Psoas muscle (tissue), 8 donors: ENCODE measurements around the gene SENP6. TPM values are rescaled to one million over a fixed set of nuclear protein-coding genes. Genes with fewer than 3 reads are reported as not detected.
"Not testable (repeated sequence)": the region's sequence is repeated elsewhere in the genome, so short reads cannot be mapped to it uniquely, and the experiment has no call there.

Experiments
- ATAC-seq, 4 donors: fragments of 200-7000 bp; cut with Tn5 transposase; one replicate each; pipeline ENCODE4 v1.9.1; 2020; ENCODE audit warnings: moderate library complexity in 3 of 4, mild to moderate bottlenecking in 2 of 4
- DNase-seq, 2 donors: peaks; one replicate each; pipeline ENCODE4 v3.0.0-alpha.2; 2020
- H3K27ac ChIP-seq: fragments of 200-600 bp; one replicate; pipeline ENCODE4 v1.8.0; 2022
- H3K27me3 ChIP-seq, 3 donors: fragments of 200-600 bp in 1 of 3; one replicate each; pipeline versions ENCODE4 v1.6.1 to v1.8.0; 2013 to 2022; ENCODE audit warnings: low read length in 2 of 3, mild to moderate bottlenecking in 2 of 3, moderate library complexity in 1 of 3; ENCODE audit not compliant: insufficient read depth in 3 of 3
- H3K36me3 ChIP-seq, 2 donors: fragments of 200-600 bp in 1 of 2; one replicate each; pipeline versions ENCODE4 v1.6.1 to v1.8.0; 2013 to 2022; ENCODE audit warnings: low read depth in 1 of 2, mild to moderate bottlenecking in 1 of 2, moderate library complexity in 1 of 2; ENCODE audit not compliant: insufficient read depth in 1 of 2
- H3K4me1 ChIP-seq: fragments of 200-600 bp; one replicate; pipeline ENCODE4 v1.8.0; 2022
- H3K4me3 ChIP-seq: fragments of 200-600 bp; one replicate; pipeline ENCODE4 v1.8.0; 2022; ENCODE audit warnings: mild to moderate bottlenecking
- H3K9me3 ChIP-seq: fragments of 200-600 bp; one replicate; pipeline ENCODE4 v1.8.0; 2022
- WGBS, 3 donors: extraction: QIAGEN DNeasy Blood & Tissue Kit; methylation state at CpG; one replicate each; pipeline versions ENCODE4 v1.1.6 to v1.1.7; 2013; 5-methylcytosine and 5-hydroxymethylcytosine counted together
- intact Hi-C, 2 donors: fragments of 100-400 bp; cut with DNase I; formaldehyde crosslinking; loops; one replicate each; pipeline versions ENCODE4 v1.11.0 to v1.14.2; 2022
- polyA plus RNA-seq, 3 donors: library from polyadenylated mRNA; stranded (reverse); fragments of 200-250 nt; gene quantifications; one replicate each; pipeline ENCODE4 v1.2.3, GENCODE V29; 2013
- total RNA-seq, 4 donors: library from RNA; stranded (reverse); fragmentation: NEBNext Ultra II Directional in 2 of 4; extraction: Animal tissue kit (Norgen Biotek cat#: 25700) in 2 of 4; gene quantifications; one replicate each; pipeline versions ENCODE4 v1.2.1 to v1.2.4, GENCODE V29; 2021 to 2023
- TF ChIP-seq, protein P1 (sequence below): fragments of 200-600 bp; IDR thresholded peaks from one replicate; pipeline ENCODE4 v1.8.0; 2022; ENCODE audit warnings: antibody characterized with exemption
- donor health status: healthy with polysubstance abuse.
- donor health status: DM: no; HTN: no; CAD: no; lungs with moderate emphysema.
- donor health status: Bipolar disorder and iron deficiency.
- donor health status: healthy.
- donor health status: DM: yes; HTN: yes; CAD: no.
- donor health status: DM: no; HTN: no; CAD: no.
- donor health status: DM: no; HTN: no; CAD: no.
- donor health status: DM: yes; HTN: yes; CAD: no.

SENP6 gene
- total and polyA plus RNA-seq, 7 donors = 17.6 to 69.5 (median 51.5) TPM

DNA sequence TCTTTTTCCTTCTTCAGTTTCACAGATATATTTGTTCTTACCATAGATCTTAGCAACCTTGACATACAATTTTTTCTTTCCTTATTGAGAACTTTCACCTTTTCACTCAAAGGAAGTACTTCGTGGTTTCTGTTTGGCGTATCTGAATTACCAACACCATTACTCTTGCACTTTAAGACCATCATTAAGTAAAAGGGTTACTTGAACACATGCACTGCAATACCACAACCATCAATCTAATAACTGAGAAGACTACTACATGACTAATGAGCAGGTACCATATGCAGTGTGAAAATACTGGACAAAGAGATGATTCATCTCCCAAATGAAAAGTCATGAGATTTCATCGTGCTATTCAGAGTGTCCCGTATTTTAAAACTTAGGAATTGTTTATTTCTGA lies 21.7 kb upstream of the SENP6 start:
- no peaks in the 10 kb centered on the region for H3K4me1 ChIP-seq
- ATAC-seq = no peak
- no peak for DNase-seq
- H3K9me3 ChIP-seq = no peaks in the 10 kb centered on the region
- 86 to 92% (median 92%) methylated on average over 4 of the region's 4 CpGs for WGBS, 3 donors
- H3K36me3 ChIP-seq = no peaks in the 10 kb centered on the region
- intact Hi-C loops = no loop called here
- H3K27ac ChIP-seq = no peak overlapping the region
- TF ChIP-seq, protein P1, sequence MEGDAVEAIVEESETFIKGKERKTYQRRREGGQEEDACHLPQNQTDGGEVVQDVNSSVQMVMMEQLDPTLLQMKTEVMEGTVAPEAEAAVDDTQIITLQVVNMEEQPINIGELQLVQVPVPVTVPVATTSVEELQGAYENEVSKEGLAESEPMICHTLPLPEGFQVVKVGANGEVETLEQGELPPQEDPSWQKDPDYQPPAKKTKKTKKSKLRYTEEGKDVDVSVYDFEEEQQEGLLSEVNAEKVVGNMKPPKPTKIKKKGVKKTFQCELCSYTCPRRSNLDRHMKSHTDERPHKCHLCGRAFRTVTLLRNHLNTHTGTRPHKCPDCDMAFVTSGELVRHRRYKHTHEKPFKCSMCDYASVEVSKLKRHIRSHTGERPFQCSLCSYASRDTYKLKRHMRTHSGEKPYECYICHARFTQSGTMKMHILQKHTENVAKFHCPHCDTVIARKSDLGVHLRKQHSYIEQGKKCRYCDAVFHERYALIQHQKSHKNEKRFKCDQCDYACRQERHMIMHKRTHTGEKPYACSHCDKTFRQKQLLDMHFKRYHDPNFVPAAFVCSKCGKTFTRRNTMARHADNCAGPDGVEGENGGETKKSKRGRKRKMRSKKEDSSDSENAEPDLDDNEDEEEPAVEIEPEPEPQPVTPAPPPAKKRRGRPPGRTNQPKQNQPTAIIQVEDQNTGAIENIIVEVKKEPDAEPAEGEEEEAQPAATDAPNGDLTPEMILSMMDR = no peak
- no peak overlapping the region for H3K4me3 ChIP-seq
- no peaks in the 10 kb centered on the region for H3K27me3 ChIP-seq

DNA sequence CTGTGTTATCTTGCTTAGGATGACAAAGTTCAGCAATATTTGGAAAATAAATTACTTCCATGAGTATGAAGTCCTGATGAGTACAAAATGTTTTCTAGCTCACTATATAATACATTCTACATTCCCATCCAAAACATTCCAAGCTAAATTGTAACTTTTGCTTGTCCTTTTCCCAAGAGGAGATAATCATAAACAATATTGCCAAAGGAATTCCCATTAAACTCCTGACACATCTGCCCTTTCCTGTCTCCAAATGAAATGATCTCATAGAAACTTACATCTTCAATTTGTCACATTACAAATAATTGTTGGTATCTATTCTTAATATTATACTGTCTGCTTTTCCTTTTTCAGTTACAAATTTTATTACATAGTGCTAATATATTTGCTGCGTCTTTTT lies 20.4 kb upstream of the SENP6 start:
- Histone ChIP-seq H3K27ac (no peak overlapping the region), H3K9me3 (no peaks in the 10 kb centered on the region), H3K36me3 (no peaks in the 10 kb centered on the region), H3K4me1 (no peaks in the 10 kb centered on the region), H3K27me3 (no peaks in the 10 kb centered on the region), H3K4me3 (no peak overlapping the region)
- DNase-seq (no peak), ATAC-seq (no peak)
- TF ChIP-seq, protein P1 = no peak
- intact Hi-C loops = no loop called here
- 89 to 96% (median 91%) methylated on average over 1 of the region's 1 CpG for WGBS, 3 donors

DNA sequence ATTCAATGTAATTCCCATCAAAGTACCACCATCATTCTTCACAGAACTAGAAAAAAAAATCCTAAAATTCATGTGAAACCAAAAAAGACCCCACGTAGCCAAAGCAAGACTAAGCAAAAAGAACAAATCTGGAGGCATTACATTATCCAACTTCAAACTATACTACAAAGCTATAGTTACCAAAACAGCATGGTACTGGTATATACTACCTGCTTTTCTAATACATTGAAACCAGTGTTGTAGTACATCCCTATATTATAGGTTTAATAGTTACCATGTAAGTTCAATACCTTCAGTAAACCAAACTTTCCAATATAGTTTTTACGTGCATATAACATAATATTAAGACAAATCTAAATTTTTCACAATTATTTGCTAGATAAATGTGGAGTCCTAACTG lies 17.1 kb upstream of the SENP6 start:
- H3K4me1 ChIP-seq, H3K4me3 ChIP-seq, H3K27ac ChIP-seq, intact Hi-C loops, H3K27me3 ChIP-seq, DNase-seq, ATAC-seq, H3K9me3 ChIP-seq, H3K36me3 ChIP-seq: not testable (repeated sequence)
- WGBS, 3 donors = 63 to 93% (median 71%) methylated on average over 2 of the region's 2 CpGs

DNA sequence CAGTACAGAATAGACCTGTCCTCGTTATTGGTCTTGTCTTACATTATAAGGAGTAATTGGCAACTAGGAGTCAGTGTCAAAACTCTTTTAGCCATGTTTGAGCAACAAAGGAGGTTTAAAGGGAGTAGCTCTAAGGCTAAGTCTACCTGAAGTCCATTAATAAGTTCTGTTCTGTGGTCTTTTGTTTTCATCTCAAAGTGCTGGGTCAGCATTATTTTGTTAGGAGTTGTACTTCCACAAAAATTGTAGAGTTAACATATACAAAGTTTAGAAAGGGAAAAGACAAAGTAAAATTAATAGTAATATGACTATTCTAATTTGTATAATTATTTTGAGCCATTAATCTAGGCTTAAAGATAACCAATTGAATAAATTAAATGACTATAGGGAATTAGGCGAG lies 12.7 kb upstream of the SENP6 start:
- DNase-seq = no peak
- Histone ChIP-seq H3K36me3 (no peaks in the 10 kb centered on the region), H3K9me3 (no peaks in the 10 kb centered on the region), H3K27ac (no peak overlapping the region), H3K27me3 (no peaks in the 10 kb centered on the region), H3K4me1 (no peaks in the 10 kb centered on the region), H3K4me3 (no peak overlapping the region)
- ATAC-seq = no peak
- TF ChIP-seq, protein P1 = no peak
- intact Hi-C loops = no loop called here
- WGBS, 3 donors = 95 to 100% (median 95%) methylated on average over 2 of the region's 2 CpGs

DNA sequence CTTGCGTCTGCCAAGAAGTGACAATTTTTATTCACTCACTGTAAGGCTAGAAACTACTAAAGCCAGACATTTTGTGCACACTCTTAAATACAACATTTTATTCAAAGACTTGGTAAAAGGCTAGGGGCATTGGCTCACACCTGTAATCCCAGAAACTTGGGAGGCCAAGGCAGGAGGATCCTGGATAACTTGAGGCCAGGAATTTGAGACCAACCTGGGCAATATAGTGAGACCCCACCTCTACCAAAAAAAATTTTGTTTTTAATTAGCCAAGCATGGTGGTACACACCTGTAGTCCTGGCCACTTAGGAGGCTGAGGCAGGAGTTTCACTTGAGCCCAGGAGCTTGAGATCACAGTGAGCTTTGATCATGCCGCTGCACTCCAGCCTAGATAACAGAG lies 11.3 kb upstream of the SENP6 start:
- Histone ChIP-seq H3K27ac (no peak overlapping the region), H3K36me3 (no peaks in the 10 kb centered on the region), H3K9me3 (no peaks in the 10 kb centered on the region), H3K4me3 (no peak overlapping the region), H3K4me1 (no peaks in the 10 kb centered on the region), H3K27me3 (no peaks in the 10 kb centered on the region)
- no peak for ATAC-seq
- no peak for DNase-seq
- intact Hi-C loops = no loop called here
- 91 to 98% (median 98%) methylated on average over 2 of the region's 2 CpGs for WGBS, 3 donors
- TF ChIP-seq, protein P1 = no peak

DNA sequence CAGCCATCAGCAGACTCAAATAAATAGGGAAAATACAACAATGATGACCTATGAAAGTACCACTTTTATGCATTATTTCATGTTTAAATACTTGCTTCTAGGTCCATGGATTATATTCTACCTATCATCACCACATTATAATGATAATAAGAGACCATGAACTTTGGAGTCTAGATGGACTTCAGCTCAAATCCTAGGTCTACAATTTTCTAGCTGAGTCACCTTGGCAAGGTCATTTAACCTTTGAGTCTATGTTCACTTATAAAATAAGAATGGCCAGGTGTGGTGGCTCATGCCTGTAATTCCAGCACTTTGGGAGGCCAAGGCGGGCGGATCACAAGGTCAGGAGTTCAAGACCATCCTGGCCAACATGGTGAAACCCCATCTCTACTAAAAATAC lies 5.3 kb upstream of the SENP6 start:
- WGBS, 3 donors = 90 to 100% (median 96%) methylated on average over 2 of the region's 2 CpGs

More for the DNA sequence above, 5.3 kb upstream of the SENP6 start:
- intact Hi-C loops, H3K4me3 ChIP-seq, DNase-seq, H3K27me3 ChIP-seq, H3K27ac ChIP-seq, ATAC-seq, H3K4me1 ChIP-seq, H3K9me3 ChIP-seq, H3K36me3 ChIP-seq: not testable (repeated sequence)
